Adipocyte (in vitro differentiated cells): ENCODE data around the gene TNNI2.

Experiments
- DNase-seq: peaks from one replicate; pipeline ENCODE4 v3.0.0-alpha.2; 2015; ENCODE audit warnings: low read depth
- H3K27me3 ChIP-seq: replicated peaks from 2 replicates; pipeline ENCODE4 v1.7.0; 2013; ENCODE audit warnings: mild to moderate bottlenecking, low read length, moderate library complexity; ENCODE audit not compliant: control insufficient read depth, insufficient read depth
- H3K36me3 ChIP-seq: 2 replicates; pipeline ENCODE4 v1.7.0; 2013; ENCODE audit warnings: low read length, mild to moderate bottlenecking, moderate library complexity; ENCODE audit not compliant: control insufficient read depth, insufficient read depth, severe bottlenecking
- H3K4me1 ChIP-seq: 2 replicates; pipeline ENCODE4 v1.7.0; 2013; ENCODE audit warnings: mild to moderate bottlenecking, low read length, moderate library complexity; ENCODE audit not compliant: control insufficient read depth, insufficient read depth
- H3K4me3 ChIP-seq: 2 replicates; pipeline ENCODE4 v1.7.0; 2013; ENCODE audit warnings: mild to moderate bottlenecking, low read length, moderate library complexity
- H3K9ac ChIP-seq: 2 replicates; pipeline ENCODE4 v1.7.0; 2013; ENCODE audit warnings: mild to moderate bottlenecking, low read length, moderate library complexity
- H3K9me3 ChIP-seq: 2 replicates; pipeline ENCODE4 v1.7.0; 2013; ENCODE audit warnings: mild to moderate bottlenecking, low read length, moderate library complexity; ENCODE audit not compliant: control insufficient read depth

TNNI2 gene

GRCh38 chr11:1822648-1823375, 16.0 kb upstream of the TNNI2 start:
- no peak for DNase-seq
- H3K36me3 ChIP-seq: no peaks in the 10 kb centered on the region
- no peak overlapping the region for H3K4me3 ChIP-seq
- peaks cover 8% of the 10 kb centered on the region for H3K27me3 ChIP-seq
- peaks cover 27% of the 10 kb centered on the region for H3K9me3 ChIP-seq
- H3K9ac ChIP-seq: no peak overlapping the region
- H3K4me1 ChIP-seq: peaks cover 19% of the 10 kb centered on the region

DNA sequence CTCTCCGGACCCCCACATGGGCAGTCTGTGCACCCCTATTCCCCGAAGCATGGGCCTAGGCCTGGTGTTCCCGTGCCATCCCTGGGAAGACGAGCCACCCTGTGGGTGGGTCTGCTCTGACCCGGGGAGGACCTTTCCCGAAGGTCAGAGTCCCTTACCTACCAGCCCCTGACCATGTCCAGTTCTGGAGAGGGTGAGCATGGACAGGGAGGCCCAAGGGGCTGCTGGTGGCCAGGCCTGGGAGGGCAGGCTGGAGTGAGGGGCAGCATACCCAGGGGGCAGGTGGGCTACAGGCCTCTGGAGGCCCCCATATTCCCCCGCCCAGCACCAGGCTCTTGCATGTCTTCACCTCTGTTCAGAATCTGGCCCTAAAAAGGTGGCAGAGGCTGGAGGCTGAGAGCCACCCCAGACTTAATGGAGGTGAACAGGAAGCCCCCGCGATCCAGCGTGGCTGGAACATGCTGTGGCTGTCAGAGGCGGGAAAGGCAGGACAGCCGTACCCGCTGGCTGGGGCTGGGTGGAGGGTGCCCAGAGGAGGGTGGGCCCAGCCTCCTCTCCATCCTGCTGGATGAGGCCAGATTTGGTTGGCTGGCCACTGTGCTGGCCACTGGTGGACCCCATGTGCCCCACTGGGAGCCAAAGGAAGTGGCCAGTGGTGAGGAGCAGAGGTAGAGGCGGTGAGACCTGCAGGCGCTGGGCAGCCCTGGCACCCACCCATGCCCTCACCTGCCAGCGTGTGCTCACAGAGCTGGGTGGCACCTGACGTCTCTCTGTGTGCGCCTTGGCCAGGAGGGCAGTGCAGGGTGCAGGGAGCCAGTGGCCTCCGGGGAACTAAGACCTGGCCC, 15.2 kb upstream of the TNNI2 start:
- Histone ChIP-seq H3K9ac (no peak overlapping the region), H3K4me1 (peaks cover 20% of the 10 kb centered on the region), H3K9me3 (peaks cover 20% of the 10 kb centered on the region), H3K4me3 (no peak overlapping the region), H3K27me3 (peaks cover 6% of the 10 kb centered on the region), H3K36me3 (no peaks in the 10 kb centered on the region)
- DNase-seq: no peak

DNA sequence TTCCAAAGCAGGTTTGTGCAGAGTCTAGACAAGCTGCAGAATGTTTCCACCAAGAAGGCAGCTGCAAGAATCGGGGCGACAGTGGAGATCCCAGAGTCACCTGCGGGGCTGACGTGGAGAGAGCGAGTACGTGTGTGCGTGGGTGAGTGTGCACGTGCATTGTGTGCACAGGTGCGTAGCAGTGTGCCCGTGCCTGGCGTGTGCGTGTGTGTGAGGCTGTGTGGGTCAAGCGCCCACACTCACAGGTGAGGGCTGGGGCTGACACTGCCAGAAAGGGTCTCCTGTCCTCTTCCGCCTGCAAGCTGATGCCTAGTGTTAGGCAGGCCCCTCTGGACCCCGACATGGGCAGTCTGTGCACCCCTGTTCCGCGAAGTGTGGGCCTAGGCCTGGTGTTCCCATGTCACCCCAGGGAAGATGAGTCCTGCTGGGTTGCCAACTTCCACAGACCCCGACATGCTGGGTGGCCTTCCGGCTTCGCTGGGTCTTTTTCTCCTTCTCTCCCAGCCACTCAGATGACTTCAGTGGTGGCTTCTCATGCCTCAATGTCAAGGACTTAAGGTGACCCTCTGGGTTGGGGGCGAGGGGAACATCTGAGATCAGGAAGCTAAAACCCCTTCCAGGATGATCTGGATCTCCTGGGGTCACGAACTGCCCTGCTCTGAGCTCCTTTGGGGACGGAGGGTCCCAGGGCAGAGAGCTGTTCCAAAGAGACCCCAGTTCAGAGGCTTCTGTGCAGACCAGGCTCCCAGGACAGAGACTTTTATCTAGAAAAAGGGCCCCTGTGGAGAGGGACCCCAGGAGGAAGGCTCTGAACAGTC, 14.4 kb upstream of the TNNI2 start:
- no peak for DNase-seq
- H3K9me3 ChIP-seq: peaks cover 12% of the 10 kb centered on the region
- H3K4me1 ChIP-seq: peaks cover 26% of the 10 kb centered on the region
- peaks cover 7% of the 10 kb centered on the region for H3K27me3 ChIP-seq
- H3K4me3 ChIP-seq: no peak overlapping the region
- H3K9ac ChIP-seq: peak overlapping the region; percentile 24
- H3K36me3 ChIP-seq: no peaks in the 10 kb centered on the region

DNA sequence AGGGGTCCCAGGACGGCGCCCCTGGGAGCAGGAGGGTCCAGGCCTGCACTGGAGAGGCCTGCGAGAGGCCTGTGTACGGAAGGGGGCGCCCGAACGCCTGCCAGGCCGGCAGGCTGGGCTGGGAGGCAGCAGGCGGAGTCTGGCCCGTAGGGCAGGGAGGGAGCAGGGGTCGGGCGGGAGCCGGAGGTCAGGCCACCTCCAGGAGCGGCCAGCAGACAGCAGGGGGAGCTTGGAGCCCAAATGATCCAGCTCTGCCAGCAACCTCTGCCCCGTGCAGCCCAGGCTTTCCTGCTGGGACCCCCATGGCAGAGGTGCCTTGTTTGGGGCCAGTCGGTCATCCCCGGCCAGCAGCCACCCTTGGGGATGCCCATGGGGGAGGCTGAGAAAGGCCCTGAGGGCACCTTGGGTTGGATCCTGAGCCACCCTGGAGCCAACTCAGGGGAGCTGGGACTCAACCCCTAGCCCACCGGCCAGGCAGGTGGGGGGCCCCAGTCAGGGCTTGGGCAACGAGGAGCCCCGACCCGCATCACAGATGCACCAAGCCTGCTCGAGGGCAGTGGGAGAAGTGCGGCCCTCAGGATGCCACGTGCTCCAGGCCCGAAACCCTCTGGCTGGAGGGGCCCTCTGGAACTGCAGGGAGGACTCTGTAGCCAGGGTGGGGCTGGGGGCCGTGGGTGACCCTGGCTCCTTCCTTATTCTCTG, 13.6 kb upstream of the TNNI2 start:
- Histone ChIP-seq H3K27me3 (peaks cover 11% of the 10 kb centered on the region), H3K4me3 (no peak overlapping the region), H3K36me3 (no peaks in the 10 kb centered on the region), H3K9ac (peak overlapping the region; percentile 24), H3K4me1 (peaks cover 23% of the 10 kb centered on the region), H3K9me3 (peaks cover 6% of the 10 kb centered on the region)
- no peak for DNase-seq

- Histone ChIP-seq H3K27me3 (peaks cover 13% of the 10 kb centered on the region), H3K9me3 (peaks cover 6% of the 10 kb centered on the region), H3K4me1 (peaks cover 23% of the 10 kb centered on the region), H3K4me3 (no peak overlapping the region), H3K36me3 (no peaks in the 10 kb centered on the region), H3K9ac (no peak overlapping the region)
- DNase-seq: no peak
These were observed 12.9 kb upstream of the TNNI2 start for GRCh38 chr11:1825785-1826451.

GRCh38 chr11:1826552-1827094, 12.2 kb upstream of the TNNI2 start:
- H3K27me3 ChIP-seq: peaks cover 12% of the 10 kb centered on the region
- H3K9me3 ChIP-seq: peaks cover 3% of the 10 kb centered on the region
- DNase-seq: peak; percentile 30
- no peaks in the 10 kb centered on the region for H3K36me3 ChIP-seq
- H3K9ac ChIP-seq: no peak overlapping the region
- H3K4me1 ChIP-seq: peaks cover 23% of the 10 kb centered on the region
- H3K4me3 ChIP-seq: no peak overlapping the region

DNA sequence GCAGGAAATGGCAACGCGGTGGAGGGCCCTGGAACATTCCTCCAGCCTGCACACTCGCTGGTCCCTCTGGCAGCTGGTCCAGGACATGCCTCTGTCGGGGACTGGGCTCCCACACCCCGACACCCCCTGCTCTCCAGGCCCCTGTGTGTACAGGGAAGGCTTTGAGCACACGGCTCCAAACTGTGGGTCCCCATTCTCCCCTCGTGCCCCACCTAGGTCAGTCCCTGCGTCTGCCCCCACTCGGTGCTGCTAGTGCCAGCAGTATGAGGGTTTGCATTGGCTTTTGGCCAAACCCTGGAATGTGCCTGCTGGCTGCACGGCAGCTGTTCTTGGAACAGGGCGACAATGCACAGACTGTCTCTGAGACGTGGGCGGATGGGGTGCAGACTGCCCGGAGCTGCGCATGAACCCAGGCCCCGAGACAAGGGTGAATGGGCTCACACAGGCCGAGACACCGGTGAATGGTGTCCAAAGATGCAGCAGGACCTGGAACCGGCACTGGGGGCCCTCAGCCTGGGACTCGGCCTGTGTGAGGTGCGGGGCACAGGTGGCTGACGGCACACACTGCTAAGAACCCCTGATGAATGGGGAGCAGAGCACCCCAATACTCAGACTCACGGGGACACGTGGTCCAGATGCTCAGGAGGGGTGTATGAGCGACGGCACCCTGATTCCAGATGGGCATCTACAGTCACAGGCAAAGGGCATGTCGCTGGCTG, 11.5 kb upstream of the TNNI2 start:
- Histone ChIP-seq H3K27me3 (peaks cover 15% of the 10 kb centered on the region), H3K9ac (no peak overlapping the region), H3K4me3 (no peak overlapping the region), H3K4me1 (peaks cover 23% of the 10 kb centered on the region), H3K36me3 (no peaks in the 10 kb centered on the region), H3K9me3 (no peaks in the 10 kb centered on the region)
- peak; percentile 88 for DNase-seq

DNA sequence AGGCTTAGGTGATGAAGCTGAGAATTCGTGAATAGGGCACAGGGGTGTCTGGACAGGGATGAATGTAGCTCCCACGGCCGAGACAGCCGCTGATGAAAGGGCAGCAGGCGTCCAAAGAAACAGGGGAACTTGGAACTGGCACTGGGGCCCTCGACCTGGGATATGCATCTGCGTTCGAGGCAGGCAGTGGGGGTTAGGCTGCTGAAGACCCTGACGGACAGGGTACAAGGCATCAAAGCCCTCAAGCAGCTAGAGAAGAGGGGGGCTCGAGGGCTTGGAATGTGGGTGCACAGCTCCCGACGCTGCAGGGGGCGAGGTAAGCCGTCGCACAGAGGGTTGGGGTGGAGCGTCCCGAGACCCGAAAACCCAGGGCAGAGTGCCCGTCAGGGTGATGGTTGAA, 10.8 kb upstream of the TNNI2 start:
- no peak for DNase-seq

GRCh38 chr11:1828542-1828941, 10.2 kb upstream of the TNNI2 start:
- no peak overlapping the region for H3K4me3 ChIP-seq
- H3K9ac ChIP-seq: no peak overlapping the region
- no peak for DNase-seq
- peaks cover 15% of the 10 kb centered on the region for H3K27me3 ChIP-seq
- H3K9me3 ChIP-seq: no peaks in the 10 kb centered on the region
- H3K36me3 ChIP-seq: no peaks in the 10 kb centered on the region
- H3K4me1 ChIP-seq: peaks cover 23% of the 10 kb centered on the region

More for the DNA sequence above, 10.8 kb upstream of the TNNI2 start:
- no peaks in the 10 kb centered on the region for H3K36me3 ChIP-seq
- H3K27me3 ChIP-seq: peaks cover 15% of the 10 kb centered on the region
- H3K4me1 ChIP-seq: peaks cover 23% of the 10 kb centered on the region
- no peak overlapping the region for H3K9ac ChIP-seq
- no peak overlapping the region for H3K4me3 ChIP-seq
- H3K9me3 ChIP-seq: no peaks in the 10 kb centered on the region
